PC-3 (cell line): Measurements from ENCODE around the gene CDK1.

Experiments
- EZH2 ChIP-seq: fragments of 300-600 bp; sonication (generic); IDR thresholded peaks from one replicate; pipeline ENCODE4 v1.6.1; 2017; ENCODE audit warnings: antibody characterized with exemption, mild to moderate bottlenecking, low read length; ENCODE audit not compliant: unreplicated experiment
- TF ChIP-seq, protein P1 (sequence below): fragments of 300-600 bp; sonication (generic); conservative IDR thresholded peaks from 2 replicates; pipeline ENCODE4 v1.5.1; 2017; ENCODE audit warnings: antibody characterized with exemption, low read depth, mild to moderate bottlenecking, low read length

DNA sequence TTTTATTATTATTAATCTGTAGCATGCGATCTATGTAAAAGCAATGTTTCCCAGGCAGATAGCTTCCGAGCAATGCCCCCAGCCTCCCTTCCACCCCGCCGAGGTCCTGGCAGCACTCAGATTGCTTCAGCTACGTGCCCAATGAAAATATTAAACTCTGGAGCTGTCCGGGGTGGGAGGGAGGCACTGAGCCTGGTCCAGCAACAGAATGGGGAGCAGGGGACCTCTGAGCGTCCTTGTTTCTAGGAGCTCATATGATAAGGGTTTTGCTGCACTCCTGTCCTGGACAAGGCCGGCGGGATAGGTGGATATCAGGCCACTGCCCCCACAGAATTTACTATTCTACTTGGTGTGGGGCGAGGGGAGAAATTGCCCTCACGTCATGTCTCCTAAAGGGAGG lies 44.5 kb upstream of the CDK1 start:
- TF ChIP-seq, protein P1, sequence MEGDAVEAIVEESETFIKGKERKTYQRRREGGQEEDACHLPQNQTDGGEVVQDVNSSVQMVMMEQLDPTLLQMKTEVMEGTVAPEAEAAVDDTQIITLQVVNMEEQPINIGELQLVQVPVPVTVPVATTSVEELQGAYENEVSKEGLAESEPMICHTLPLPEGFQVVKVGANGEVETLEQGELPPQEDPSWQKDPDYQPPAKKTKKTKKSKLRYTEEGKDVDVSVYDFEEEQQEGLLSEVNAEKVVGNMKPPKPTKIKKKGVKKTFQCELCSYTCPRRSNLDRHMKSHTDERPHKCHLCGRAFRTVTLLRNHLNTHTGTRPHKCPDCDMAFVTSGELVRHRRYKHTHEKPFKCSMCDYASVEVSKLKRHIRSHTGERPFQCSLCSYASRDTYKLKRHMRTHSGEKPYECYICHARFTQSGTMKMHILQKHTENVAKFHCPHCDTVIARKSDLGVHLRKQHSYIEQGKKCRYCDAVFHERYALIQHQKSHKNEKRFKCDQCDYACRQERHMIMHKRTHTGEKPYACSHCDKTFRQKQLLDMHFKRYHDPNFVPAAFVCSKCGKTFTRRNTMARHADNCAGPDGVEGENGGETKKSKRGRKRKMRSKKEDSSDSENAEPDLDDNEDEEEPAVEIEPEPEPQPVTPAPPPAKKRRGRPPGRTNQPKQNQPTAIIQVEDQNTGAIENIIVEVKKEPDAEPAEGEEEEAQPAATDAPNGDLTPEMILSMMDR: no peak
- TF ChIP-seq EZH2: no peak
